Mononuclear cell (primary cell): ENCODE measurements around the gene SLN. TPM values are rescaled to one million over a fixed set of nuclear protein-coding genes. Genes with fewer than 3 reads are reported as not detected.

Experiments used
- H3K27me3 ChIP-seq: 2 replicates; pipeline ENCODE4 v1.6.0; 2011; ENCODE audit warnings: low read length, control low read depth; ENCODE audit not compliant: insufficient read depth
- H3K4me1 ChIP-seq: 2 replicates; pipeline ENCODE4 v1.5.1; 2011; ENCODE audit warnings: mild to moderate bottlenecking, low read length, control low read depth; ENCODE audit not compliant: insufficient read depth
- H3K4me3 ChIP-seq: 2 replicates; pipeline ENCODE4 v1.5.1; 2011; ENCODE audit warnings: mild to moderate bottlenecking, low read length, moderate library complexity
- H3K9me3 ChIP-seq: 2 replicates; pipeline ENCODE4 v1.5.1; 2011; ENCODE audit warnings: low read depth, mild to moderate bottlenecking, control low read depth, low read length
- total RNA-seq: library from RNA; depleted of rRNA; stranded (reverse); fragments of >200 nt; gene quantifications from one replicate; pipeline ENCODE4 v1.2.3, GENCODE V29; 2012

Gene SLN
- total RNA-seq, 1 donor = not detected

DNA sequence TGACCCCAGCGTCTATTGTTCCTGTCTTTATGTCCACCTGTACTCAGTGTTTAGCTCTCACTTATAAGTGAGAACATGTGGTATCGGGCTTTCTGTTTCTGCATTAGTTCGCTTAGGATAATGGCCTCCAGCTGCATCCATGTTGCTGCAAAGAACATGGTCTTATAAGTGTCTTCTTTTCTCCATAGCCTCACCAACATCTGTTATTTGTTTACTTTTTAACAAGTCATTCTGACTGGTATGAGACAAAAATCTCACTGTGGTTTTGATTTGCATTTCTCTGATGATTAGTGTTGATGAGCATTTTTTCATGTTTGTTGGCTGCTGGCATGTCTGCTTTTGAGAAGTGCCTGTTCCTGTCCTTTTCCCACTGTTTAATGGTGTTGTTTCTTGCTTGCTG, 21.7 kb upstream of the SLN start:
- H3K4me1 ChIP-seq = no peaks in the 10 kb centered on the region
- no peaks in the 10 kb centered on the region for H3K9me3 ChIP-seq
- H3K4me3 ChIP-seq = no peak overlapping the region
- H3K27me3 ChIP-seq = peaks cover 7% of the 10 kb centered on the region

- Histone ChIP-seq H3K4me3 (no peak overlapping the region), H3K4me1 (no peaks in the 10 kb centered on the region), H3K27me3 (peaks cover 9% of the 10 kb centered on the region), H3K9me3 (no peaks in the 10 kb centered on the region)
These were observed 20.8 kb upstream of the SLN start for GRCh38 chr11:107732689-107733051.

DNA sequence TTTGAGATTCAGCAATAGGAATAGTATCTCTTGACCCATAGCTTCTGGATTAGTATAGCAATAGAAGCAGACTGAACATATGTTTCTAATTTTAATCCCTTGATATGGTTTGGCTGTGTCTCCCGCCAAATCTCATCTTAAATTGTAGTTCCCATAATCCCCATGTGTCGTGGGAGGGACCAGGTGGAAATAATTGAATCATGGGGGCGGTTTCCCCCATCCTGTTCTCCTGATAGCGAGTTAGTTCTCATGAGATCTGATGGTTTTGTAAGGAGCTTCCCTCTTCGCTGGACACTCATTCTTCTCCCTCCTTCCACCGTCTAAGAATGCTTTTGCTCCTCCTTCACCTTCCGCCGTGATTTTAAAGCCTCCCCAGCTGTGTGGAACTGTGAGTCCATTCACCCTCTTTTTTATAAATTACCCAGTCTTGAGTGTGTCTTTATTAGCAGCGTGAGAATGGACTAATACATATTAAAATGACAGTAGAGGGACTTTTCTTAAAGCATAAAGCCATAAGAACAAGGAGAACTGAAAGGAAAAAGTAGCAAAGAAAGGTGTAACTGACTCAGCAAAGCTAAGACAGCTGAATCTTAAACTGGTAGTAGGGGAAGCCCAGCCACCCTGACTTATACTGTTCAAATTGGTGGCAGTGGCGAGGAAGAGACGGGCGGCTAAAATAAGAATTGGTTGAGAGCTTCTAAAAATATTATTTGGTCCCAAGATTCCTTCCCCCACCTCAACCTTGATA, 20.3 kb upstream of the SLN start:
- Histone ChIP-seq H3K4me3 (no peak overlapping the region), H3K9me3 (no peaks in the 10 kb centered on the region), H3K4me1 (no peaks in the 10 kb centered on the region), H3K27me3 (peaks cover 9% of the 10 kb centered on the region)

- Histone ChIP-seq H3K27me3 (no peaks in the 10 kb centered on the region), H3K4me1 (no peaks in the 10 kb centered on the region), H3K4me3 (no peak overlapping the region), H3K9me3 (no peaks in the 10 kb centered on the region)
These were observed 10.8 kb upstream of the SLN start for GRCh38 chr11:107722662-107723061.

DNA sequence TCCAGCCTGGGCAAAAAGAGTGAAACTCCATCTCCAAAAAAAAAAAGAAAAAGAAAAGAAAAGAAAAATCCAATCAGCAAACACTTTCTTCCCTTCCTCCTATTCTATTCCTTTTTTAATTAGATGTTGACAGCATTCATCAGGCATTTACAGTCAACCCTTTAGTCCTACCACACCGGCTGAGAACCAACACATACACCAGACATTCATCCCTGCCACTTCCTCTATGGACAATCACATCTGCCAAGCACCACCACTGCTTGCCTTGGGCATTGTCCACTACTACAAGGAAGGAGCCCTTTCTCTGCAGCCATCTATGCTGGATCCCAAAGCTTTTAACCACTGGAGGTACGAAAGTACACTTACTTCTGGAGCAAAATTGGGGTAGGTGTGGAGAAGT, 9.4 kb upstream of the SLN start:
- H3K4me3 ChIP-seq = no peak overlapping the region
- no peaks in the 10 kb centered on the region for H3K4me1 ChIP-seq
- H3K27me3 ChIP-seq = no peaks in the 10 kb centered on the region
- no peaks in the 10 kb centered on the region for H3K9me3 ChIP-seq

DNA sequence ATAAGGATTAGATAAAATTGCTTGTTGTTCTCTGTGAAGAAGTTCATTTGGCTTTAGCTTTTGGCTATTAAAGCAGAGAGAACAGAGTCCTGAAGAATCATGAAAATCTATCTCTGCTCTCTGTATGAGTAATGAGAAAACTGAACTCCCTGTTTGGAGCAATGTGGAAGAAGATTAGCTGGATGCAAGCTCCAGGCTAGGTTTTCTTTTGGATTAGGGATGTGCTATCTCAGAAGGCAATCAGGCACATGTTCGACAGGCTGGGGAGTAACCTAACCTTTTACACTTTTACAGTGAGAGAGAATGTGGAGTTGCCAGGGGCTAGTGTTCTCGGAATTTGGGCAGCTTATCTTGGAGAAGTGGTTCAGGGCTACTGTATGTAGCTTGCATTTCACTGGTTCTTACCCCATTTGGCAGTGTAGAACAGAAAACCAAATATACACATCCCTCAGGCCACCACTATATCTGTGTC, 8.5 kb upstream of the SLN start:
- no peaks in the 10 kb centered on the region for H3K27me3 ChIP-seq
- no peak overlapping the region for H3K4me3 ChIP-seq
- H3K9me3 ChIP-seq = no peaks in the 10 kb centered on the region
- H3K4me1 ChIP-seq = no peaks in the 10 kb centered on the region

GRCh38 chr11:107719557-107720302, 7.9 kb upstream of the SLN start:
- Histone ChIP-seq H3K9me3 (no peaks in the 10 kb centered on the region), H3K27me3 (no peaks in the 10 kb centered on the region), H3K4me3 (no peak overlapping the region), H3K4me1 (no peaks in the 10 kb centered on the region)

GRCh38 chr11:107719073-107719472, 7.2 kb upstream of the SLN start:
- no peaks in the 10 kb centered on the region for H3K27me3 ChIP-seq
- H3K4me1 ChIP-seq = no peaks in the 10 kb centered on the region
- H3K9me3 ChIP-seq = no peaks in the 10 kb centered on the region

DNA sequence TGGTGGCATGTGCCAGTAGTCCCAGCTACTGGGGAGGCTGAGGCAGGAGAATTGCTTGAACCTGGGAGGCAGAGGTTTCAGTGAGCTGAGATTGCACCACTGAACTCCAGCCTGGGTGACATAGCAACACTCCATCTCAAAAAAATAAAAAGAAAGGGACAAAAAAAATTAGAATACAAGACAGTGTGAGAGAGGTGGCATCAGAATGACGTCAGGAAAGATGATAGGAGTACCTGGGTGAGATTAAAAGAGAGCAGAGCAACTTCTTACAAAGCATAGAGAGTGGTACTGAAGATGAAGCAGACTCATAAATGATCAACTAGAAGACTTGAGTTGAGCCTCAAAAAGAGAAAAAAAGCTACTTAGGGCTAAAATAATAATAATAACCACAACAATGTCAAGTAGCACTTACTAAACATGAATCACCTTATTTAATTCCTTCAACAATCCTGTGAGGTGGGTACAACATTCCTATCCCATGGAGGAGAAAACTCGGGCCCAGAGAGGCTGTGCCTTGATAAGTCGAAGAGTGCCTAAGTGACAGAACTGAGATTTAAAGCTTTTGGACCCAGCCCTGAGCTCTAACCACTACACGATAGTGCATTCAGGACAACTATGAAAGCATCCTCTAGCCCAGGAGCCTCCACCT, 5.2 kb upstream of the SLN start:
- Histone ChIP-seq H3K4me3 (no peak overlapping the region), H3K27me3 (no peaks in the 10 kb centered on the region), H3K4me1 (no peaks in the 10 kb centered on the region), H3K9me3 (no peaks in the 10 kb centered on the region)

More at GRCh38 chr11:107719073-107719472, 7.2 kb upstream of the SLN start:
- no peak overlapping the region for H3K4me3 ChIP-seq

- Histone ChIP-seq H3K4me3 (no peak overlapping the region), H3K9me3 (no peaks in the 10 kb centered on the region), H3K27me3 (peaks cover 3% of the 10 kb centered on the region), H3K4me1 (no peaks in the 10 kb centered on the region)
These were observed 1.2 kb upstream of the SLN start for GRCh38 chr11:107713009-107713408.

- Histone ChIP-seq H3K27me3 (peaks cover 3% of the 10 kb centered on the region), H3K4me3 (no peak overlapping the region), H3K9me3 (no peaks in the 10 kb centered on the region), H3K4me1 (no peaks in the 10 kb centered on the region)
These were observed 1.6 kb downstream of the SLN start for GRCh38 chr11:107710301-107710700.

GRCh38 chr11:107708792-107709191, 3.1 kb downstream of the SLN start:
- Histone ChIP-seq H3K4me1 (no peaks in the 10 kb centered on the region), H3K4me3 (no peak overlapping the region), H3K9me3 (no peaks in the 10 kb centered on the region), H3K27me3 (peaks cover 3% of the 10 kb centered on the region)

DNA sequence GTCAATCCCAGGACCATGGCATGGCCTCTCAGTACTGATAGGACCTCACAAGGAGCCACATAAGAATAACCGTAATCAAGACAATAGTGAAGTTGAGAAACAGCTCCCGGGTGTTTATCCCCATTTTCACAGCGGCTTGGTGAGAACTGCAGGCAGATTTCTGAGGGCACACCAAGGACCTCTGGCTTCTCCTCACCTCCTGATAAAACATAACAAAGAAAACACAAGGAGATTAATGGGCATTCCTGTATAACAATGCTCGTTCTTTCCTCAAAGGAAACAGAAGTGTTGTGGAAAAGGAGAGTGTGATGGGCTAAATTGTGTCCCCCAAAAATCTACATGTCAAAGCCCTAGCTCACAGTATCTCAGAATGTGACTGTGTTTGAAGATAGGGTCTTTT, 4.0 kb downstream of the SLN start:
- no peaks in the 10 kb centered on the region for H3K9me3 ChIP-seq
- no peaks in the 10 kb centered on the region for H3K4me1 ChIP-seq
- H3K4me3 ChIP-seq = no peak overlapping the region
- peaks cover 3% of the 10 kb centered on the region for H3K27me3 ChIP-seq

GRCh38 chr11:107707215-107707671, 4.6 kb downstream of the SLN start:
- Histone ChIP-seq H3K9me3 (no peaks in the 10 kb centered on the region), H3K4me1 (no peaks in the 10 kb centered on the region), H3K4me3 (no peak overlapping the region), H3K27me3 (peaks cover 3% of the 10 kb centered on the region)

DNA sequence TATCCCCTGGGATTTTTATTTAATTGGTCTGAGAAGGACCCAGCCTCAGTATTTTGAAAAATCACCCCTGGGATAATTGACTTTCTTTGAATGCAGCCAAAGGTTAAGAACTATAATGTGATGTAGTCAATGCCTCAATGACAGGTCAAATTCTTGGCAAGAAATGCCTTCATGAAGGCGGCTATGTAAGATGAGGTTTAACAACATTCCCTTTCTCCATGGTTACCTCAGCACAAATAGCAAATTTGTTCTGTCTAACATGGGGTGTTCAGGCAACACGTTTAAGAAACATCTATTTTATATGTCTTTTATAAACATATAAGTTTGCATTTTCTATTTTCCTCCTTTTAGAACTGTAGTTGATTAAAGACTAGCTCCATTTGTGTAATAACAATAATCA, 5.3 kb downstream of the SLN start:
- H3K4me3 ChIP-seq = no peak overlapping the region
- H3K4me1 ChIP-seq = no peaks in the 10 kb centered on the region
- peaks cover 3% of the 10 kb centered on the region for H3K27me3 ChIP-seq
- no peaks in the 10 kb centered on the region for H3K9me3 ChIP-seq
